Stimulated activated CD4-positive, alpha-beta T cell treated with anti-CD3 and anti-CD28 coated beads, Interleukin-4, amount 100 ng/mL, for 4 hours (primary cell): ENCODE measurements around the gene OR2F2.

Experiments used
- DNase-seq, 2 experiments: peaks; one replicate each; pipeline ENCODE4 v3.0.0-alpha.2; 2020

OR2F2 gene, protein sequence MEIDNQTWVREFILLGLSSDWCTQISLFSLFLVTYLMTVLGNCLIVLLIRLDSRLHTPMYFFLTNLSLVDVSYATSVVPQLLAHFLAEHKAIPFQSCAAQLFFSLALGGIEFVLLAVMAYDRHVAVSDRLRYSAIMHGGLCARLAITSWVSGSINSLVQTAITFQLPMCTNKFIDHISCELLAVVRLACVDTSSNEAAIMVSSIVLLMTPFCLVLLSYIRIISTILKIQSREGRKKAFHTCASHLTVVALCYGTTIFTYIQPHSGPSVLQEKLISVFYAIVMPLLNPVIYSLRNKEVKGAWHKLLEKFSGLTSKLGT

DNA sequence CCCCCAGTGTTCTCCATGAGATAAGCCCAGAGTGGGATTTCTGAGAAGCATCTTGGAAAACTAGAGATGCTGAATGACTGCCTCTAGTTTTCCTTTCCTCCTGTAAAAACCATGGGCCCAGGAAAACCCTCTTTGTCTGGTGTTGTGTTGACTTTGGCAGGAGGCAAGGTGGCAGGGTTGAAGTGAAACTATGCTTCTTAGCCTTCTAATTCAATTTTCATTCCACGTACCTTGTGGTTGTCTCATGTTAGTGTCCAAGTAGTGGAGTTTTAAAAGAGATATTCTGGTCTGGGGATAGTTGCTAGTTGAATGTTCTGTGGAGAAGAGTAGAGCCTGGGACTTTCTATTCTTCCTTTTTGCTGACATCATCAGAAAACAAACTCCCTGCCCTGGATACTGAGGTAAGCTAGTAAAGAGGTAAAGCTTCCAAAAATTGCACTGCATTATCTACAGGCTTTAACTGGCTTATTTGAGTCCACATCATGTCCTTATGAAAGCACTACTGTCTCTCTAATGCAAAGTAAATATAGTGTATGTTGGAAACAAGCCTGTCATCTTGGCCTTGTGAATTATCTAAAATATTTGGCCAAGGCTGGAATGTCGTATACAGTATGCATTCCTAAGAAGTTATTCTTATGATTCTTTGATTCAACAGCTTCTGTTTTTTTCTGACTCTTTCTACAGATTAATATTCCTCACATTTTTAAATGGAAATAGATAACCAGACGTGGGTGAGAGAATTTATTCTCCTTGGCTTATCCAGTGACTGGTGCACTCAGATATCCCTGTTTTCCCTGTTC is at the start of gene OR2F2:
Gene OR2F2, plus strand, starts transcription at position 708 of the 800 bp plus-strand sequence. Its CDS starts 0 bp downstream, at position 708.
- DNase-seq = no peak

DNA sequence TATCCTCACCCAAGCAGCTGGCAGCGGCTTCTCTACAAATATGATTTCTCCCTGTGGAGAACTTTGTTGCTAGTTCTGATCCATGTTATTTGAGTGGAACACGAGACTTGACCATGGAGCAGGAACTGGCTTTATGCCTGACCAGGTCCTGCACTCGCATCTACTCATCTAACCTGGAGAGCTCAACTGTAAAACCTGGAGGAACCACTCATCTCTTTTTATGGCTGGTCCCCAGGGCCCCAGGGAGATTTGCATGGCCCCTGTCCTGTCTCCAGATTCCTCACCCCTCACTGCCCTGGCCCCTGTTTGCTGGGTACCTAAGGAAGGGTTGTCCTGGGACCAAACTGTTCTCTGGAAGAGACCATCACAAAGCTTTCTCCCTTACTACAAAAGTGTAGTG is 49.1 kb upstream of the OR2F2 start:
- no peak for DNase-seq

DNA sequence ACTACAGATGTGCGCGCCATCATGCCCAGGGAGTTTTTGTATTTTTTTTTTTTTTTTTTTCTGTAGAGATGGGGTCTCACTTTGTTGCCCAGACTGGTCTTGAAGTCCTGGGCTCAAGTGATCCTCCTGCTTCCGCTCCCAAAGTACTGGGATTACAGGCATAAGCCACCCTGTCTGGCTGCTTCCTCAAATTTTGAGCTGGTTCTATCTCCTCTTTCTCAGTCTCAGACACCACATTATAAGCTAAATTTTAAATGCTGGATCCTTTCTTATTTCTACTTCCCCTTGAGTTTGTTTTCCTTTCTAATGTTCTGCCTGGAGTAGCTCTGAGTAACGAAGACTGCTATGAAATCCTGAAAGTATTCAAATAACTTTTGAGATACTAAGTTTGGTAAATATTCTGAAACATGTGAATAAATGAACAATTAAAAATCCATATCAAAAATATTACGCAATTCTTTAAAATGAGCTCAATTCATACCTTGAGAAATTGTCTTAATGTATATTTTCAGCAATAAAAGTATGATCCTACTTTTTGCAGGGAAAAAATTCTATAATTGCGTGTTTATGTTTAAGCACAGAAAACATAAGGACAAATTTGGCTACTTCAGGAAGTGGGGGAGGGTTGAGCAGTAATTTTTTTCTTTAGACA is 48.1 kb upstream of the OR2F2 start:
- DNase-seq = no peak

DNA sequence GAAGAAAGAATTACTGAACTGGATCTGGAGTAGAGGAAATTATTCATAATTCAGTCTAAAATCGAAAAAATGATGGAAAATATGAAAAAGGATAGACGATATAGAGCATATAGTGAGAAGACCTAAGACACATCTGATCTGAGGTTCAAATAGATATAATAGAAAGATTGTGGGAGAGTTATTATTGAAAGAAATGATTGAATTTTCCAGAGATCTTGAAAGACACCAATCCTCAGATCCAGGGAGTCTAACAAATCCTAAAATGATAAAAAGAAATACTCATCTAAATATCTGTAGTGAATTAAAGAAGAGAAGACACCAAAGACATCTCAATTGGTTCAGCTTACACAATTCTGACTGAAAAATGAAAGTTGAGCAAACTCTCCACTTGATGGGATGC is 46.0 kb upstream of the OR2F2 start:
- no peak for DNase-seq

DNA sequence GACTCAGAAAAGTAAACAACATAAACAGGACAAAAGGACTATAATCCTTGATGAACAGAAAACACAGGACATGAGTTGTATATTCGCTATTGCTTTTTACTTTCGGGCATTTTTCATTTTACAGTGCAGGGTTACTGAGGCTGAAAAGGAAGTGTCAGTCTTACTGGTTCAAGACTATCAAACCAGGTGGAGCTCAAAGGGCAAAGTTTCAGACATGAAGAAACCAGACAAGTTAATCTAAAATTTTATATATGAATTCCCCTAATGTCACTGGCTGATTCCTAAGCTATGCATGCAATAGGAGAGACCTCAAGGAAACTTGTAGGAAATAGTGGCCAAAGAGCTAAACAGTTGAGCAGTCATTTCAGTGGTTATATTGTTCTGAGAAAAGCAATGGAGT is 44.5 kb upstream of the OR2F2 start:
- DNase-seq = no peak

DNA sequence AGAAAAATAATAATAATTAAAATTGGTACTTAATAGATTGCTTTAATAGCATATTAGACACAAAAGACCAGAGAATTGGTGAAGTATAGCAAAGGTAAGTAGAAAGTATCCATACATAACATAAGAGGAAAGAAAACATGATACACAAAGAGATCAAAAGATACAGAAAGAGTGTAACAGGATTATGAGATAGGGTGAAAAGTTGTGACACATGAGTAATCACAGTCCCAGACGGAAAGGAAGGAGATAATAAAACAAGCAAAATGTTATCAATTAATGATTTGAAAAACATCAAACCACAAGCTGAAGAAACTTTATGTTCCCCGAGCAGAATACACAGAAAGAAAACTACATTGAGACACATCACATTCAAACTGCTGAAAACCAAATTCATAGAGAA is 43.6 kb upstream of the OR2F2 start:
- no peak for DNase-seq

DNA sequence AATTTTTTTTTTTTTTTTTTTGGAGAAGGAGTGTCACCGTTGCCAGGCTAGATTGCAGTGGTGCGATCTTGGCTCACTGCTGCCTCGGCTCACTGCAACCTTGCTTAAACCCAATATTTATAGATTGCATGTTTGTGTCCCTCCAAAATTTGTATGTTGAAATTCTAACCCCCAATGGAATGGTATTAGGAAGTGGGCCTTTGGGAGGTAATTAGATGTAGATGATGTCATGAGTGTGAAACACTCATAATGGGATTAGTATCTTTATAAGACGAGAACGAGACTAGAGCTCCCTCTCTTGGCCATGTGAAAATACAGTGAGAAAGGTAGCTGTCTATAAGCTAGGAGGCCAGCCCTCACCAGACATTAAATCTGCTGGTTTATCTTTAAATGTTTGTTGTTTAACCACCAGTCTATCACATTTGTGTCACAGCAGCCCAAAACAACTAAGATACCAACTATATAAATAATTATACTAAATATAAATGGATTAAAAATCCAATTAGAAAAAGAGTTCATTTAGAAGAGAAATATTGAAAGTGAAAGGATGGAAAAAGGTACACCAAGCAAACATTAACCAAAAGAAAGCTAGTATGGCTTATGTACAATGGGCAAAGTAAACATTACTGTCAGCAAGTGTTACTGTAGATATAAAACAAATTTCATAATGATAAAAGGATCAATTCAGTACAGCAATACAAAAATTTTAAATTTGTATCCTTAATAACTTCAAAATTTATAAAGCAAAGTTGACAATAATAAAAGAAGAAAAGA is 42.3 kb upstream of the OR2F2 start:
- no peak for DNase-seq

DNA sequence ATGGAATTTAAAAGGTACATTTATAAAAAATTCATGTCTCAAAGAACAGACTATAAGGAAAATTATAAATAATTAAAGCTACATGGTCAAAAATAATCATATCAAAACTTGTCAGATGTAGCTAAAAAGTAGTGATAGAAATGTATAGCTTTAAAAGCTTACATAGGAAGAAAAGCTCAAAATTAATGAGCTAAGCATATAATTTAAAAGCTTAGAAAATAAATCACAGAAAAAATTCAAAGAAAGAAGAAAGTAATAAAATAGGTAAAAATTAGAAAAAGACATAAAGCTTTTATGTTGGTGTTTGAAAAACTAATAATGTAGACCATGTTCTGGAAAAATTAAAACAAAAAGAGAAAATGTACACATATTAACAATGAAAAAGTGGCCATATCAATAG is 38.4 kb upstream of the OR2F2 start:
- no peak for DNase-seq

DNA sequence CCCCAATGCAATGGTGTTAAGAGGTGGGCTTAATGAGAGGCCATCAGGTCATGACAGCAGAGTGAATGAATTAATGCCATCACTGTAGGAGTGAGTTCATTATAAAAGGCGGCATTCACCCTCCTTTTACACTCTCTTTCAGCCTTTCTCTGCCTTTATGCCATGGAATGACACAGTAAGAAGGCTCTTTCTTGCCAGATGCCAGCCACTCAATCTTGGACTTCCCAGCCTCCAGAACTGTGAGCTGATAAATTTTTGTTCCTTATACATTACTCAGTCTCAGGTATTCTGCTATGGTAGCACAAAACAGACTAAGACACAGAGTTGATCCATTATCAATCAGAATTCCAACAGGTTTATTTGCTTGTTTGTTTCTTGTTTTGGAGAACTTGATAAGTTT is 36.2 kb upstream of the OR2F2 start:
- no peak for DNase-seq

DNA sequence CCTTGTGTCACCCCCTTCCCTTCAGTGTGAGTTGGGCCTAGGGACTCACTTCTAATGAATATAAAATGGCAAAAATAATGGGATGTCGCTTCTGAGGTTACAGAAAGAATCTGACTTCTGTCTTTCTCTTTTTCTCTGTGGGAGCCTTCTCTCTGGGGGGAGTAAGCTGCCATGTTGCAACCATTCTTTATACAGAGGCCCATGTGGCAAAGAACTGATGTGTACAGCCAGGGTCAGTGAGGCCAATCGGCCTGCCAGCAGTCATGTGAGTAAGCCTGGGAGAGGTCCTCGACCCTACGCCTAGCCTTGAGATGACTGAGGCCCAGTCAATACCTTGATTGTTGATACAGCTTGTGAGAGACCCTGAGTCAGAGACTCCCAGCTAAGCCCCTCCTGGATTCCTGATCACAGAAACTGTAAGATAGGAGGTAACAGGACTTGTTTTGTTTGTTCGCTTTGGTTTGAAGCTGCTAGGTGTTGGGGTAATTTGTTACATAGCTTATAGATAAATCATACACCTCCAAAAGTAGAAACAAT is 34.7 kb upstream of the OR2F2 start:
- no peak for DNase-seq

DNA sequence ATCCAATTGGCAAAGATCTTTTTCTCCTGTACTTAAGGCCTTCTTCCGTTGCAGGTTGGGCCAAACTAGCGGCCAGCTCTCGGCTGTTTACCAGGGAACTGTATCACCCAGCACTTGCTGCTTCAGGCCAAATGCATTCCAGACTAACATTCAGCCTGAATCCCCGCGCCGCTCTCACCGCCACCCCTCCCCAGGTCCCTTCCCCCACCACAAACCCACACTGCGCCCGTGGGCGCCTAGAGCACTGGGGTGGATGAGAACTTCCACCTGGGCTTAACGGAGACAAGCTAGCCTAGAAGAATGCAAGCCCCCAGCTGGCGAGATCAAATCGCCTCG is 33.7 kb upstream of the OR2F2 start:
- DNase-seq = no peak

DNA sequence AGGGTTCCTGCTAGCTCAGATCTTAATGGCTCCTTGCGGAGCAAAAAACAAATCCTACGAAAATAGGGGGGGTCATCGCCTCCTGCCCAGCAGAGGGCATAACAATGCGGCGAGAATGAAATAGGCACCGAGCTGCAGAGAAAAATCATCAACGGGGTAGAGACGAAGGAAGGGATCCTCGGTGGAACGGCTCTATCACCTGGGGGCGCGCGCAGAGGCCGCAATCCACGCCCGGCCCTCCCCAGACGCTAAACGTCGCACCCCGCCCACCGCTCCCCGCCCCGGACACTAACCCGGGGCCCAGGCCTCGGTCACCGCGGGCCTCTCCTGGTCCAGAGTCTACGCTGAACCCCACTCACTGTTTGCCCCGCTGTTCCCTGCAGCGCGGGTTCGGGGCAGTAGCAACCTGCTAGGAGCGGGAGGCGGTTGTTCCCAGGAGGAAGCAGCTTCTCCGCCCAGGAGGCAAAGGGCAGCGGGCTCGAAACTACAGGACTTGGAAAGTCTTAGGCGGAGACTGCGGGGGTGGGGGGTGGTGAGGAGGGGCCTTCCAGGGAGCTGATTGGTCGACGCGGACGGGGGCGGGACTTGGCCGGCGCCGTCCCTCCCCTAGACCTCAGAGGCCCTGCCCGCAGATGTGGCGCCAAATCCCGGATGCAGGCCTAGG is 33.2 kb upstream of the OR2F2 start, which contains the start of gene TCAF1:
Gene TCAF1, minus strand, starts transcription at position 509 of the 664 bp plus-strand sequence. CDS start 25,568 bp downstream, outside the sequence.
- DNase-seq = peak; percentile 84 to 90

DNA sequence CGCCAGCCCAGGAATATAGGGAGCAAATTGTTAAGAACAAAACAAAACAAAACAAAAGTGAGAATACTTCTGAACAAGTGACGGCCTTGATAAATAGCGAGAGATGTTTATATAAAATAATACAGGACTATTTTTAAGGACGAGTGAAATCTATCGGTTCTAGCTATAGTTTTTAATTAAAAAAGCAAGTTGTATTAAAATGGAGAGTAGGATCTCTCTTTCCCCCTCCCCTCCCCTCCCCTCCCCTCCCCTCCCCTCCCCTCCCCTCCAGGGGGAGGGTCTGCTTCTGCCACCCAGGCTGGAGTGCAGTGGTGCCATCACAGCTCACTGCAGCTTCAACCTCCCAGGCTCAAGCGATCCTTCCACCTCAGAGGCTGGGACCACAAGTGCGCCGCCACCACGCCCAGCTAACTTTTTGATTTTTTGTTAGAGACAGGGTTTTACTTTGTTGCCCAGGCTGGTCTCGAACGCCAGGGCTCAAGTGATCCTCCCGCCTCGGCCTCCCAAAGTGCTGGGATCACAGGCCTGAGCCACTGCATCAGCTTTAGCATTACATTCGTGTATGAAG is 32.6 kb upstream of the OR2F2 start:
- DNase-seq = no peak

DNA sequence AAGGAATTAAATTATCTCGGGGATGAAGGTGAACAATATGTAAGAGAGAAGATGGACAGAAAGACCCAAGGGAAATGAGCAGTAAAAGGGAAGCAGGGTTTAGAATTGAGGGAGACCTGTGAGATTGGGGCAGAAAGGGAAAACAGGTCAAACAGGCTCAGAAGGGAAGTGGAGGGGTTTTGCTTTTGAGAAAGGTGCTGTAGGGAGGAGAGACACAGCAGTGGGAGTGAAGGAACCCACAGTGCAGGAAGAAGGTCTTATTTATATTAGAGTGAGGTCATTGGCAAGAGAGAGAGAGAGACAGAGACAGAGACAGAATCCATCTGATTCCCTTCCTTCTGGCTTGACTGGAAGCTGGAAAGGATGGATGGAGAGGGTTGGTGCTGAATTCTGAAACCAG is 29.5 kb upstream of the OR2F2 start:
- DNase-seq = no peak

DNA sequence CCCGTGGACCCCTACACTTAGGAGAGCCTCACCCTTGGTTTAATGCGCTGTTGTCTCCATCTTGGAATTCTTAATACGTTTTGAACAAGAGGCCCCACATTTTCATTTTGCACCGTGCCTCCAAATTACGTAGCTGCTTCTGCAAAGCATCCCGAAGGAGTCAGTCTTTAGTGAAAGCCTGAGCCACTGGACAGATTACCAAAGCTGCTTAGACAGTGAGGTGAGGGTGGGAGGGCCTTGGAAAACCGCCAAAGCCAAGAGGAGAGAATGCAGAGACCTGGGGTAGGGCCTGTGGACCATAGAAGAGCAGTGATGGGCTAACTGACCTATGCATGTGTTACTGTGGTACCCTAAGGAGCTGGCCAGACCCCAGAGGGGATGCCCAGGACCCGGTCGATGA is 28.9 kb upstream of the OR2F2 start:
- no peak for DNase-seq

DNA sequence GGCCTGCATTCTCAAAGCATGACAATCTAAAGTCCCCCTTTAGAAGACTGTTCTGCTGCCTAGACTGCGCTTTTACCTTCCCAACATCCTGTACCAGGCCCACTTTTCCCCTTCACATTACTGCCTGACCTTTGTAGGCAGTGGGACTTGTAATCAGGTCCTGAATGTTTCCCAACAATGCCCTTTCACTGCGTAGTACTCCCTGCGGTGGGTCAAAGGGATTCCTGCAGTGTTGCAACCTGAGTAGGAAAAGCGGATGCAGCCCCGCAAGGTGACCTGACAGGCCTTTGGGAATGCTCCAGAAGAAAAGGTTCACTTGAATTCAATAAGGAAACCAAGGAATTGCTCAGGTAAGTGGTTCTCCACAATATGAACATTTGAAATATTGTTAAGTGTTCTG is 28.1 kb upstream of the OR2F2 start:
- no peak for DNase-seq

DNA sequence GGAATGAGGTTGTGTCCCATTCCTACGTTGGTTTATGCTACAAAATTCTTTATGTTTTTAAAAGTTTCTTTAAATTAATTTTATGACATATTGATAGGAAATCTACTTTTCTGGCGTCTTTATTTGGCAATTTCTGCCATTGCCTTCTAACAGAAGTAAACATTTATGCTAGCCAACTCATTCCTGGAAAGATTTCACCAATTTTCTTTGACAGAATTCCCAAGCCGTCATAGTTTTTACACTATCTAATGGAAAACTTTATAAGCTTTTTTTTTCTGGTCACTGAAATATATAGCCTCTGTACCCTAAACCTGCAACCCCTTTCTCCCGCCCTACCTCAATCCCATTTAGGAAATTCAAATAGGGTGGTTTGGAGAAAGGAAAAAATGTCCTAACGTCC is 26.9 kb upstream of the OR2F2 start:
- no peak for DNase-seq

DNA sequence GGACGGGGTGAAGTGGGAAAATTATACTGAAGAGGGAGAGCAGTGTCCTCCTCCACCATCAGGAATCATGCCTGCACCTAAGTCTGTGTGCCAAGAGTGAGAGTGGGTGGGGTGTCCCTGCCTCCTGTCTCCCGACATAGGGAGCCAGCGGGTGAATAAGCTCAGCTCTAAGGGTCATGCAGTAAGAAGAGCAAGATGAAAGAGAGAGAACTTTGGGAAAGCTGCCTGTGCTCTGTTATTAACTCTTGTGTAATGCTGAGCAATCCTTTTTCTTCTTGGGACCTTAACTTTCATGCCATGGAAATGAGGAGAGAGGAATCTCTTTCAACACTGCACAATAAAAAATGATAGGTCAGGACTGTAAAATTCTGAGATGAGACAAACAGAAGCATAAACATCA is 25.2 kb upstream of the OR2F2 start:
- no peak for DNase-seq

DNA sequence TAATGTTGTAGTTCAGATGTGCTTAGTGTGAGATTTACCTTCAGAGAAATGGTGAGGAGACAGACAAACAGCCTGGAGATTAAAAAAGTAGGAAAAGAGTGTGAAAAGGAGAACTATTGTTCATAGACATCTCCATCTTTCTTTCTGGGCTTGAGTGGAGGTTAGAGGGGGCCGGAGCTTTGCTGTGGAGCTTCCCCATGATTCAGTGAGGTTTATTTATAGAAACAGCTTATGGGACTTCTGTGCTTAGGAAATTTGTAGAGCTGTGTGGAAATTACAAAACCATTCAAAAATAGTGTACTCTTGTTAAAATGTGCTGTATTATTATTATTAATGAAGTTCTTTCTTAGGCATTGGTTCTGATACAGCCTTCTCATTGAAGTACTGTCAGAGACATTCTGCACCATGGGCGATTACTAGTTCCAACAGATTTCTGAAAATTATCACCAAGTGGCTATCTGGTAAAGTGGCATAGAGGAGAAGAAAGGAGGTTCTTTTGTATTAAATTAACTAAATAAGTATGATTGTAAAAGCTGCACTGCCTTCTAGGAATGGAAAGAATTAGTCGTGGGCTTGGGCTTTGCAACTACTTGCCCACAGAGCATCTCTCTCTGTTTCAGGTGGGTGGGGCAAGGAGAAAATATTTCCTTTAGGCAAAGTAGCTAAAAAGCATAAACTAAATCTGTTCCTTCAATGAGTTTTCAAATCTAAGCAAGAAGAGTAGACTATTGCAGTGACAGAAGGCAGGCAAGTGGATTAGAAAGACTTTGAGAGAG is 24.4 kb upstream of the OR2F2 start:
- no peak for DNase-seq

DNA sequence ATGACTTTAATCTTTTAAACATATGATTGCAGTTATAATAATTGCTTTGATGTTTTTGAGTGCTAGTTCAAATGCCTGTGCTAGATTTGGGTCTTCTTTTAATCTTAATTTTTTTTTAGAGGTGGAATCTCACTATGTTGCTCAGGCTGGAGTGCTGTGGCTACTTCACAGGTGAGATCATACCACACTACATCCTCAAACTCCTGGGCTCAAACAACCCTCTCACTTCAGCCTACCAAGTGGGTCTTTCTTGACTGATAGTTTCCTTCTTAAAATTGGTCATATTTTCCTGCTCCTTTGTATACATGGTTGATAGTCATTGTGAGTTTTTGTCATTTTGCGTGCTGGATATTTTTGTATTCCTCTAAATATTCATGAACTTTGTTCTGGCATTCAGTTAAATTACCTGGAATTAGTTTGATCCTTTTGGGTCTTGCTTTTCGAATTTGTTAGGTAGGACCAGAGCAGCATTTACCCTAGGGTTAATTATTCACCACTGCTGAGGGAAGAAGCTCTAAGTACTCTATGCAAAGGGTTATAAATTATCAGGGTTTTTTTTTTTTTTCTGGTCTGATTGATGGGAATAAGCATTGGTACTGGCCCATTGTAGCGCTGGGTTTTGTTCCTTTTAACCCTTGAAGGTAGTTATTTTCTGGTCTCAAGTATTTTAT is 21.0 kb upstream of the OR2F2 start:
- DNase-seq = no peak
